Activated T-cell treated with anti-CD3 and anti-CD28 coated beads, Interleukin-2, amount 50 U/mL, for 72 hours (primary cell): ENCODE results near the gene DDAH1. TPM values are rescaled to one million over a fixed set of nuclear protein-coding genes. Genes with fewer than 3 reads are reported as not detected.

Source experiments
- ATAC-seq, 2 donors: fragments of 150-1000 bp; cut with Tn5 transposase; replicated peaks in 1 of 2; 2 replicates each; pipeline ENCODE4 v1.10.0; 2021; ENCODE audit warnings: moderate library complexity in 2 of 2, mild to moderate bottlenecking in 1 of 2
- DNase-seq, 2 donors: peaks; one replicate each; pipeline ENCODE4 v3.0.0; 2021 to 2022; ENCODE audit warnings: mixed read lengths in 1 of 2
- H3K27ac Mint-ChIP-seq: one replicate; pipeline ENCODE4 v1.8.0; 2022; ENCODE audit warnings: mild to moderate bottlenecking, moderate library complexity, mixed read lengths
- H3K27me3 Mint-ChIP-seq: one replicate; pipeline ENCODE4 v1.8.0; 2022; ENCODE audit warnings: low read depth, mixed read lengths
- H3K36me3 Mint-ChIP-seq, 2 donors: one replicate each; pipeline ENCODE4 v1.8.0; 2022; ENCODE audit warnings: mixed read lengths in 2 of 2, mild to moderate bottlenecking in 1 of 2; ENCODE audit not compliant: insufficient read depth in 2 of 2
- H3K4me1 Mint-ChIP-seq: one replicate; pipeline ENCODE4 v1.8.0; 2022; ENCODE audit warnings: low read depth, mixed read lengths
- H3K4me3 Mint-ChIP-seq, 2 donors: one replicate each; pipeline ENCODE4 v1.8.0; 2022; ENCODE audit warnings: mild to moderate bottlenecking in 2 of 2, mixed read lengths in 2 of 2, moderate library complexity in 2 of 2
- H3K9me3 Mint-ChIP-seq, 2 donors: one replicate each; pipeline ENCODE4 v1.8.0; 2022; ENCODE audit warnings: mixed read lengths in 2 of 2
- total RNA-seq, 2 donors: library from RNA; stranded (reverse); gene quantifications; one replicate each; pipeline ENCODE4 v1.2.3, GENCODE V29; 2022

DDAH1 gene
- total RNA-seq, 2 donors from 2014 or later: 0.09 to 0.38 TPM

- Mint-ChIP-seq H3K27me3 (no peaks in the 10 kb centered on the region), H3K27ac (no peak overlapping the region), H3K36me3 (no peaks in the 10 kb centered on the region), H3K9me3 (peaks cover 2 to 4% of the 10 kb centered on the region in 2 donors), H3K4me3 (no peak overlapping the region), H3K4me1 (no peaks in the 10 kb centered on the region)
- DNase-seq (no peak), ATAC-seq (no peak)
These were observed 47.1 kb downstream of the DDAH1 start for GRCh38 chr1:85417876-85418275.

GRCh38 chr1:85417017-85417416 lies 47.9 kb downstream of the DDAH1 start:
- peaks cover 2 to 4% of the 10 kb centered on the region in 2 donors for H3K9me3 Mint-ChIP-seq
- no peak for DNase-seq
- no peaks in the 10 kb centered on the region for H3K4me1 Mint-ChIP-seq
- no peaks in the 10 kb centered on the region for H3K36me3 Mint-ChIP-seq
- ATAC-seq: no peak
- H3K4me3 Mint-ChIP-seq: no peak overlapping the region
- no peak overlapping the region for H3K27ac Mint-ChIP-seq
- no peaks in the 10 kb centered on the region for H3K27me3 Mint-ChIP-seq

GRCh38 chr1:85413169-85413568 lies 51.8 kb downstream of the DDAH1 start:
- ATAC-seq (no peak), DNase-seq (no peak)
- H3K4me3 Mint-ChIP-seq: no peak overlapping the region
- no peak overlapping the region for H3K27ac Mint-ChIP-seq
- H3K36me3 Mint-ChIP-seq: no peaks in the 10 kb centered on the region
- H3K27me3 Mint-ChIP-seq: no peaks in the 10 kb centered on the region
- H3K4me1 Mint-ChIP-seq: no peaks in the 10 kb centered on the region
- no peaks in the 10 kb centered on the region for H3K9me3 Mint-ChIP-seq

GRCh38 chr1:85411567-85412305 lies 53.2 kb downstream of the DDAH1 start:
- no peak for DNase-seq
- Mint-ChIP-seq H3K36me3 (no peaks in the 10 kb centered on the region), H3K9me3 (no peaks in the 10 kb centered on the region), H3K27ac (no peak overlapping the region), H3K4me3 (no peak overlapping the region), H3K27me3 (no peaks in the 10 kb centered on the region), H3K4me1 (no peaks in the 10 kb centered on the region)
- no peak for ATAC-seq

- H3K4me3 Mint-ChIP-seq: no peak overlapping the region
- no peaks in the 10 kb centered on the region for H3K36me3 Mint-ChIP-seq
- H3K27ac Mint-ChIP-seq: no peak overlapping the region
- no peaks in the 10 kb centered on the region for H3K27me3 Mint-ChIP-seq
- ATAC-seq (no peak), DNase-seq (no peak)
- no peaks in the 10 kb centered on the region for H3K4me1 Mint-ChIP-seq
- no peaks in the 10 kb centered on the region for H3K9me3 Mint-ChIP-seq
These were observed 55.4 kb downstream of the DDAH1 start for GRCh38 chr1:85409516-85409915.

GRCh38 chr1:85407746-85408377 lies 57.1 kb downstream of the DDAH1 start:
- no peak for DNase-seq
- ATAC-seq: no peak
- Mint-ChIP-seq H3K4me3 (no peak overlapping the region), H3K27me3 (no peaks in the 10 kb centered on the region), H3K27ac (no peak overlapping the region), H3K36me3 (no peaks in the 10 kb centered on the region), H3K9me3 (no peaks in the 10 kb centered on the region), H3K4me1 (no peaks in the 10 kb centered on the region)

GRCh38 chr1:85406887-85407533 lies 57.9 kb downstream of the DDAH1 start:
- no peak overlapping the region for H3K27ac Mint-ChIP-seq
- H3K36me3 Mint-ChIP-seq: no peaks in the 10 kb centered on the region
- no peaks in the 10 kb centered on the region for H3K4me1 Mint-ChIP-seq
- H3K4me3 Mint-ChIP-seq: no peak overlapping the region
- no peak for ATAC-seq
- H3K27me3 Mint-ChIP-seq: no peaks in the 10 kb centered on the region
- no peak for DNase-seq
- H3K9me3 Mint-ChIP-seq: no peaks in the 10 kb centered on the region

- Mint-ChIP-seq H3K4me1 (no peaks in the 10 kb centered on the region), H3K27me3 (no peaks in the 10 kb centered on the region), H3K4me3 (no peak overlapping the region), H3K27ac (no peak overlapping the region), H3K36me3 (no peaks in the 10 kb centered on the region), H3K9me3 (no peaks in the 10 kb centered on the region)
- DNase-seq (no peak), ATAC-seq (no peak)
These were observed 58.9 kb downstream of the DDAH1 start for GRCh38 chr1:85406081-85406480.

GRCh38 chr1:85404408-85404807 lies 60.6 kb downstream of the DDAH1 start:
- Mint-ChIP-seq H3K4me1 (no peaks in the 10 kb centered on the region), H3K4me3 (no peak overlapping the region), H3K27me3 (no peaks in the 10 kb centered on the region), H3K9me3 (no peaks in the 10 kb centered on the region), H3K36me3 (no peaks in the 10 kb centered on the region), H3K27ac (no peak overlapping the region)
- DNase-seq: no peak
- no peak for ATAC-seq

- no peak for ATAC-seq
These were observed 66.4 kb downstream of the DDAH1 start for GRCh38 chr1:85398391-85399064.

GRCh38 chr1:85397490-85398032 lies 67.4 kb downstream of the DDAH1 start:
- ATAC-seq: no peak
- Mint-ChIP-seq H3K36me3 (no peaks in the 10 kb centered on the region), H3K9me3 (no peaks in the 10 kb centered on the region), H3K4me1 (no peaks in the 10 kb centered on the region), H3K27ac (no peak overlapping the region), H3K27me3 (no peaks in the 10 kb centered on the region), H3K4me3 (no peak overlapping the region)
- no peak for DNase-seq

More at GRCh38 chr1:85398391-85399064, 66.4 kb downstream of the DDAH1 start:
- no peak for DNase-seq
- Mint-ChIP-seq H3K4me1 (no peaks in the 10 kb centered on the region), H3K9me3 (no peaks in the 10 kb centered on the region), H3K27ac (no peak overlapping the region), H3K36me3 (no peaks in the 10 kb centered on the region), H3K4me3 (no peak overlapping the region), H3K27me3 (no peaks in the 10 kb centered on the region)

- Mint-ChIP-seq H3K4me3 (no peak overlapping the region), H3K27me3 (no peaks in the 10 kb centered on the region), H3K4me1 (no peaks in the 10 kb centered on the region), H3K36me3 (no peaks in the 10 kb centered on the region), H3K27ac (no peak overlapping the region), H3K9me3 (no peaks in the 10 kb centered on the region)
- no peak for ATAC-seq
- DNase-seq: no peak
These were observed 68.8 kb downstream of the DDAH1 start for GRCh38 chr1:85396194-85396593.

GRCh38 chr1:85394130-85394529 lies 70.8 kb downstream of the DDAH1 start:
- no peaks in the 10 kb centered on the region for H3K27me3 Mint-ChIP-seq
- ATAC-seq (no peak), DNase-seq (no peak)
- H3K36me3 Mint-ChIP-seq: no peaks in the 10 kb centered on the region
- no peaks in the 10 kb centered on the region for H3K9me3 Mint-ChIP-seq
- H3K27ac Mint-ChIP-seq: no peak overlapping the region
- H3K4me3 Mint-ChIP-seq: no peak overlapping the region
- no peaks in the 10 kb centered on the region for H3K4me1 Mint-ChIP-seq
